ENCODE data around the gene CLMN.

The CLMN gene

GRCh38 chr14:95319312-95320077 lies at the start of gene CLMN:
Gene CLMN, minus strand, starts transcription at chr14:95319908. Its CDS starts 116 bp downstream, at chr14:95319792.
- DNase-seq: peak; percentile 20

GRCh38 chr14:95365401-95365800 lies 45.7 kb upstream of the CLMN start:
- no peak for DNase-seq

- DNase-seq: no peak
These were observed 44.9 kb upstream of the CLMN start for GRCh38 chr14:95364481-95365209.

GRCh38 chr14:95363468-95363954 lies 43.8 kb upstream of the CLMN start:
- no peak for DNase-seq

GRCh38 chr14:95362138-95362494 lies 42.4 kb upstream of the CLMN start:
- DNase-seq: no peak

GRCh38 chr14:95361373-95362137 lies 41.8 kb upstream of the CLMN start:
- DNase-seq: no peak

GRCh38 chr14:95360828-95361227 lies 41.1 kb upstream of the CLMN start:
- no peak for DNase-seq

- DNase-seq: no peak
These were observed 40.5 kb upstream of the CLMN start for GRCh38 chr14:95359994-95360826.

- DNase-seq: no peak
These were observed 36.6 kb upstream of the CLMN start for GRCh38 chr14:95356245-95356869.

- DNase-seq: no peak
These were observed 35.7 kb upstream of the CLMN start for GRCh38 chr14:95355422-95355821.

- no peak for DNase-seq
These were observed 35.1 kb upstream of the CLMN start for GRCh38 chr14:95354834-95355233.

- no peak for DNase-seq
These were observed 34.0 kb upstream of the CLMN start for GRCh38 chr14:95353664-95354063.

- DNase-seq: no peak
These were observed 33.3 kb upstream of the CLMN start for GRCh38 chr14:95353007-95353406.

GRCh38 chr14:95352481-95352880 lies 32.8 kb upstream of the CLMN start:
- no peak for DNase-seq

- no peak for DNase-seq
These were observed 29.5 kb upstream of the CLMN start for GRCh38 chr14:95349241-95349640.

- DNase-seq: no peak
These were observed 28.8 kb upstream of the CLMN start for GRCh38 chr14:95348395-95349080.

- DNase-seq: no peak
These were observed 27.1 kb upstream of the CLMN start for GRCh38 chr14:95346820-95347219.

GRCh38 chr14:95346266-95346665 lies 26.6 kb upstream of the CLMN start:
- DNase-seq: no peak

- no peak for DNase-seq
These were observed 25.3 kb upstream of the CLMN start for GRCh38 chr14:95345032-95345431.

- DNase-seq: no peak
These were observed 24.8 kb upstream of the CLMN start for GRCh38 chr14:95344536-95344935.

GRCh38 chr14:95341564-95341963 lies 21.9 kb upstream of the CLMN start:
- no peak for DNase-seq

- no peak for DNase-seq
These were observed 21.4 kb upstream of the CLMN start for GRCh38 chr14:95341115-95341514.
